ENCODE data around the gene ENKUR.

GRCh38 chr10:25056726-25057125, 40.8 kb upstream of the ENKUR start:
- TF ChIP-seq CTCF (IDR thresholded peaks at IDR 0.05), result no peak
- no peak for TF ChIP-seq POLR2AphosphoS5 (IDR thresholded peaks at IDR 0.05)

All from prostate gland (tissue), 2 donors.